Amygdala (tissue), 56 donors: ENCODE data around the gene AGAP5.
"Not testable (repeated sequence)": the region's sequence is repeated elsewhere in the genome, so short reads cannot be mapped to it uniquely, and the experiment has no call there.

Experiments used
- DNase-seq, 56 donors: peaks; one replicate each; lab custom pipeline; 2025; lab: John Stamatoyannopoulos, UW

Gene AGAP5

DNA sequence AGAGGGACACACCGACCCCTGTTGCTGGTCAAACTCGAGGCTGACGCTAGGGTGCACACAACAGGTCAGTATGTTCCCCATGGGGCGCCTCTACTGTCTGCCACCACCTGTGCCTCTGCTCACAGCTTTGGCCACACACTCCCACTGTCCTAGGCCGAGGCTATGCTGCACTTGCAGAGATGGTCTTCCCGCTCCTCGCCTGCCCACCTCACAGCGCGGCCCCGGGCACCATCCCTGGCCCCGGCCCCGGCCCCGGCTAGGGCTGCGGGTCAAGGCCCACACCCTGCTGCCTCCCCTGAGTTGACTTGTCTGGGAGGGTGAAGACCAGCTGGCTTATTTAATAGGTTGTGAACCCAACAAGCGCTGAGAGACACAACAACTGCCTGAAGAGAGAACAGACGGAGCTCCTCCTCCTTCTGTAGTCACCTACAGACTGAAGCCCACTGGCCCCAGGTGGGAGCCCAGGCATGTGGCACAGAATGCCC is at the start of gene AGAP5:
TSS of gene AGAP5 (minus strand) at position 435 of the 485 bp plus-strand sequence. CDS start at position 81, 354 bp downstream.
- not testable (repeated sequence) for DNase-seq

DNA sequence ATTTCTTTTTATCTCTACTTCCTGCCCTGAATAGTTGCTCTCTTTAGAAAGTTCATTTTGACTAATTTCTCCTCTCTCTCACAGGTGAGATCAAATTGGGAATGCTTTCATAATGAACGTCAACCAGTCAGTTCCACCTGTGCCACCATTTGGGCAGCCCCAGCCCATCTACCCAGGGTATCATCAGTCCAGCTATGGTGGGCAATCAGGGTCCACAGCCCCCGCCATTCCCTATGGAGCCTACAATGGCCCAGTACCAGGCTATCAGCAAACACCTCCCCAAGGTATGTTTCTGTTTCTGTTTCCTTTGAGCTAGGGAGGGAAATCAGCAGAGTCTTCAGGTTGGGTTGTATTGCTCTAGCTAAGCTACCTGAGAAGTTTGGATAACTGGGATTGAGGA is 48.8 kb upstream of the AGAP5 start:
- no peak for DNase-seq

- DNase-seq: peak in 3 of 56 donors; percentile 51 to 60 (median 53)
These were observed 46.7 kb upstream of the AGAP5 start for GRCh38 chr10:73744664-73744975.

DNA sequence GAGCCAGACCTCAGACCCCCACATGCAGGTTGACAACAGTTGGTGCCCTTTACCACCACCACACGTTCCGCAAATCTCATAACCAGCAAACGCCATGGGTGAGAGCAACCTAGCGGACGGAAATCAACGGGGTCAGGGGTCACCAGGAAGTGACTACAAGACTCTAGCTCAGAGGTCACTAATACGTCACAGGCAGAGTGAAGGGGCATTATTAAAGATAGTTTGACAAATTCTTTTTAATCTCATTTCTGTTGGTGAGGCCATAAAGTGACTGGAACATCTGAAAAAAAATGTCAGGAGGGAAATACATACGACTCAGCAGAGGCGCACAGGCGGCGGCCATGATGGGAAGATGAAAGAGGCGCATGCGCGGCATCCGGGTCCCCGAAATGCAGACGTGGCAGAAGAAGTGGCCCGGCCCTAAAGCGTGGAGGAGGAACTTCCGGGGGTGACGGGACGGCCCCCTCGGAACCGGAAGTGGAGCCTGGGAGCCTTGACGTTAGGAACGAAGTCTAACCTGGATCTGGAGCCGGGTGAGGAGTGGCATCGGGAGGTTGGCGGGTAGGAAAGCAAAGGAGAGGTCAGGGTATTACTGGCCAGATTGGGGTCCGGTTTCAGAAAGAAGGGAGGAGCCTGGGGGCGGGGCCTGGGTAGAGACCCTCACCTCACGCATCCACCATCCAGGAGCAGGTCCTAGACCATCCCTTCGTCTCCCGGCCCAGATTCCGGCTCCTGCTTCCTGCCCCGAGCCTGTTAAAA is 46.2 kb upstream of the AGAP5 start, which contains the start of gene SEC24C:
TSS of gene SEC24C (plus strand) at position 468 of the 759 bp plus-strand sequence. CDS start 2,461 bp downstream, outside the sequence.
- DNase-seq: peak; percentile 72 to 97 (median 90)

DNA sequence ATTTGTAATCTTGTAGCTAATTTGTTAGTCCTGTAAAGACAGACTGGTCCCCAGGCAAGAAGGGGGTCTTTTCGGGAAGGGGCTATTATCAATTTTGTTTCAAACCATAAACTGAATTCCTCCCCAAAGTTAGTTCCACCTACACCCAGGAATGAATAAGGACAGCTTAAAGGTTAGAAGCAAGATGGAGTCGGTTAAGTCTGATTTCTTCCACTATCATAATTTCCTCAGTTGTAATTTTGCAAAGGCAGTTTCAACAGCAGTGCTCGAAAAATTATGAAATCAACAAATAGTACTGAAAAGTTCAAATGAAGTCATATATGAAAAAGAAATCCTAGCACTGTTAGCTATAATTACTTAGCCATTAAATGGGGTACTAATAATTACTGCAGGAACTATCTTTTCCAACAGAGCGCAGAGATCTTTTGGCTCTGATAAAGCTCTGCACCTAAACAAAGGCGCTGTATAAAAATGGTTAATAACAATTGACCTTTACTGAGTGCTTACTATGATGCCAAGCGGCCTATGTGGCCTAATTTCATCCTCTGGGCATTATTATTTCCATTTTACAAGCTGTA is 45.5 kb upstream of the AGAP5 start:
- DNase-seq: no peak

DNA sequence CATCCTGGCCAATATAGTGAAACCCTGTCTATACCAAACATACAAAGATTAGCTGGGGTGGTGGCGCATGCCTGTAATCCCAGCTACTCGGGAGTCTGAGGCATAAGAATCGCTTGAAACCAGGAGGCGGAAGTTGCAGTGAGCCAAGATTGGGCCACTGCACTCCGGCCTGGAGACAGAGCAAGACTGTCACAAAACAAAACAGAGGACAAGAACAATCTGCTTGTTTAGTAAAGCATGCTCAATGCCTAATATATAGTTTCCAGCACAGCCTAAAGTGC is 44.5 kb upstream of the AGAP5 start:
- DNase-seq: no peak

GRCh38 chr10:73740501-73741254 is 42.8 kb upstream of the AGAP5 start:
- DNase-seq: not testable (repeated sequence)

DNA sequence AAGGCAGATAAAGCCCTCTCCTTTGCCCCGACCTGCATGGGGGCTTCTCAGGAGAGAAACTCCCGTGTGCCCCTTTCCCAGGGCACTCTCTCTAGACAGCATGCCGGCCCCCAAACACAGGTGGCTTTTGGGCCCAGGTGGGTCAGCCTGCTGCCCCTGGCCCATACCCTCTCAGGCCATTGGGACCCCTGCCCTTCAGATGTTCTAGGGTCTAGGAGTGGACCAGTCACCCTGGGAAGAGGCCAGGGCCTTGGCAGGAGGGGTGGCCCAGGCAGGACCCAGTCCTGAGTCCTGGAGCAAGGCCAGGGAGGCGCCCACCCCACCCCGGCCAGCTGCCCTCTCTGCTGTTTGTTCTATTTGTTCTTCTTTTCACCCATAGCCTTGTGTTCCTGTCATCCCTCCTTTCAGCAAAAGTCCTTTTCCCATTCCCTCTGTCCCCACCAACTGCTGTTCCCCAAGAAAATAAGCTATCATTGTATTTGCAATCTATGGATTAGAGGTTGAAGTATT is 36.9 kb upstream of the AGAP5 start:
- DNase-seq: no peak

DNA sequence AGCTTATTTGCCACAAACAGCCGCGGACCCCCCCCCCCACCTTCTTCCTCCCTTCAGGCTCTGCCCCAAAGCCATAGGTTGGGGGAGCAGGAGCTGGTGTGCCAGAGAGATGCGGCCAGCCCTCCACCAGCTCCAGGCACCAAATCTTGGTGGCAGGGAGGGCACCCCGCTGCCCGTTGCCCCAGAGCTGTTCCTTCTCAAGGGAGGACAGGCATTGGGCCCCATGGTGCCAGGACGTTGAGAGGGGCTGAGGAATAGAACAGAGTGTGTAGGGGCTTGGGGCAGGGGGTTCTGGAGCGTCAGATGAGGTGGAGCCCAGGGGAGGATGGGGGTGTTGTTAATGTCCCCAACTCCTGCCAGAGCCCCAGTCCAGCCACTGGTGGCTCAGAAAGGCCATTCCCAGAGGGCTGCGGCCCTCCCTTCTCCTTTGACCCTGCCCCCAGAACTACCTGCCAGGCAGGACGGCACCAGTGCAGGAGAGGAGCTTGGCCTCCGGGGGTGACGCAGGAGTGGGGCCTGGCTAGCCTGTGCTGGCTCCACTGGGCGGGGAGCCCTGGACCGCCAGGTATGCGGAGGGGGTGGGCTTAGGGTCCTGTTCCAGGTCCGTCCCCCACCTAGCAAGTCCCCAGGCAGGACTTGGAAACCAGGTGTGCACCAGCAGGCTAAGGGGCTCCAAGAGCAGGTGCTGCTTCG is 36.3 kb upstream of the AGAP5 start:
- DNase-seq: no peak

- DNase-seq: no peak
These were observed 35.2 kb upstream of the AGAP5 start for GRCh38 chr10:73732931-73733623.

DNA sequence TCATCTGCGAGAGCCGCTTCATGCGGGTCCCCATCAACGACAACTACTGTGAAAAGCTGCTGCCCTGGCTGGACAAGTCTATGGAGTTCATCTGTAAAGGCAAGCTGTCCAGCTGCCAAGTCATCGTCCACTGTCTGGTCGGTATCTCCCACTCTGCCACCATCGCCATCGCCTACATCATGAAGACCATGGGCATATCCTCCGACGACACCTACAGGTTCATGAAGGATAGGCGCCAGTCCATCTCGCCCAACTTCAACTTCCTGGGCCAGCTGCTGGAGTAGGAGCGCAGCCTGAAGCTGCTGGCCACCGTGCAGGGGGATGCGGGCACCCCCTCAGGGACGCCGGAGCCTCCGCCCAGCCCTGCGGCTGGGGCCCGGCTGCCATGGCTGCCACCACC is 34.5 kb upstream of the AGAP5 start:
- DNase-seq: no peak

GRCh38 chr10:73731588-73732375 is 33.9 kb upstream of the AGAP5 start:
- DNase-seq: no peak

GRCh38 chr10:73730153-73730906 is 32.4 kb upstream of the AGAP5 start:
- DNase-seq: peak; percentile 52 to 94 (median 84)

DNA sequence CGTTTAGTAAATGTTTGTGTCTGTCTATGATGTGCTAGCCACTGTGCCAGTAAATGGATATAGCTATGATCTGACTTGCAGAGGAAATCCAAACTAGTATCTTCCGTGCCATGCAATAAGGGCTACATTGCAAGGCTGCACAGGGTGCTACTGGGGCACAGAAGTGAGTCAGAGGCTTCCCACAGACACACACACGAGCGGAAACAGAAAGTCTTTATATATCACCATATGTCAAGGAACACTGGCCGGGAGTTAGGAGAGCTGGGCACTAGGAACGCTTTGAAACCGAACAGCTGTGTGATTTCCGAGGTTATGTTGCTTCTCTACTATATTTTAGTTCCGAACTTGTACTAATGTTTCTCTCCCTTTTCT is 31.9 kb upstream of the AGAP5 start:
- DNase-seq: not testable (repeated sequence)

DNA sequence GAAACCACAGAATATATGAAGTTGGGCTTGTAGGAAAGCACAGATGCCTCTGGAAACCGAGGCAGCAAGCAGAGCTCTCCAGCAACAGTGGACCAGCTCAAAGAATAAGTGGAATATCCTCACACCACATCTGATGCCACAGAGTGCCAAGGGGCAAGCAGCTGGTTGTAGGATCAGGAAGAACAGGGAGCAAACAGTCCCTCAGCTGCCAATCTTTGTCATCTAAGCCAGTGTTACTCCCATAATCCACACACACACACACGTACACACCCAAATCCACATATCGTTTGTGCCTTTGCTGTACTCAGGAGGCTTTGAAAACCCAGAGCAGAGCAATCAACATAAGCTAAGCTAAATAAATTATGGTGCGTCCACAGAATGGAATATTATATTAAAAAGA is 25.6 kb upstream of the AGAP5 start:
- no peak for DNase-seq

GRCh38 chr10:73720561-73720960 is 22.7 kb upstream of the AGAP5 start:
- not testable (repeated sequence) for DNase-seq

DNA sequence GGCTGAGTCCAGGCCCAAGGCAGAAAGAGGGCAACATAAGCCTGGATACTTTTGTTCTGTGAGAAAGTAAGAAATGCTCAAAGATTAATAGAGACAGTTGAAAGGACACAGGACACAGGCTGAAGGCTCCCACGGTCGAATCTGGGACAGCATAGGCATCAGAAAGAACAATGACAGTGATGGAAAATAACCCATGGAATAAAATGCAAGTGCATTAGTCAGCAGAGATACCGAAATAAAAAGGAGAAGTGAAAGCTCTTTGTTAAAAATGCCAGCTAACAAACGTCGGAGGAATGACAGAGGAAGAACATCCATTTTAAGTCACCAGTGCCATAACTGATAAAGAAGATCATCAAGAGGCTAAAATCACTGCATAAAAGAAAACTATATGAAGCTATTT is 19.6 kb upstream of the AGAP5 start:
- peak in 2 of 56 donors; percentile 9 to 14 for DNase-seq

DNA sequence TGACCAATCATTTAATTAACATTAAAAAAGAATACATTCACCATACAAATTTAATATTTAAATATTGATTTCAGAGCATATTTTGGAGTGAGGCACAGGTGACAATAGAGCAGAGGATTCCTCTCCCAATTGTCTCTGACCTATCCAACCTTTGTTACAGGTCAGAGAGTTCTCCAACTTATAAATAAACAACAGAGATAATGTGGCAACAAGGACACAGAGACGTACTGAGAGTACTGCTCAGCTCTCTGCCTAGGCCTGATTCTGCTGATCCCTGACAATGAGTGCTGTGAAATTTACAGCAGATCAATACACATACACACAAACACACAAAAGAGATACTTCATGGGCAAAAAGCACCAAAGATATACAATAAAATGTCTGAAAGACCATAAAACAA is 18.3 kb upstream of the AGAP5 start:
- DNase-seq: no peak
